Bronchial epithelial cell (primary cell): ENCODE results near the gene SGPL1. TPM values are rescaled to one million over a fixed set of nuclear protein-coding genes. Genes with fewer than 3 reads are reported as not detected.

ENCODE experiments used
- DNase-seq: peaks from one replicate; pipeline ENCODE4 v3.0.0-alpha.2; 2010; ENCODE audit warnings: low read depth
- FAIRE-seq: peaks from 2 replicates; lab custom pipeline; 2011; peaks lifted over from hg19 to GRCh38; lab: Jason Lieb, UNC
- H3K27me3 ChIP-seq: 2 replicates; pipeline ENCODE4 v1.5.1; 2011; ENCODE audit warnings: low read length; ENCODE audit not compliant: control insufficient read depth, insufficient read depth
- H3K36me3 ChIP-seq: 2 replicates; pipeline ENCODE4 v1.5.1; 2011; ENCODE audit warnings: low read length; ENCODE audit not compliant: control insufficient read depth, insufficient read depth
- H3K4me3 ChIP-seq: 2 replicates; pipeline ENCODE4 v1.5.1; 2011; ENCODE audit warnings: mild to moderate bottlenecking, low read depth, low read length, control low read depth
- CTCF ChIP-seq: IDR thresholded peaks from 2 replicates; pipeline ENCODE4 v1.5.1; 2011; ENCODE audit warnings: mild to moderate bottlenecking, moderate library complexity, low read length, control low read depth, inconsistent platforms; ENCODE audit not compliant: insufficient read depth, severe bottlenecking
- total RNA-seq: library from RNA; depleted of rRNA; stranded (reverse); fragments of >200 nt; gene quantifications from 2 replicates; pipeline ENCODE4 v1.2.1, GENCODE V29; 2014

SGPL1 gene
- total RNA-seq, 1 donor from 2014 or later = 82.9 TPM

- no peak for FAIRE-seq
Observed at GRCh38 chr10:70780370-70780760, 35.4 kb upstream of the SGPL1 start.

GRCh38 chr10:70780772-70781171 is 35.0 kb upstream of the SGPL1 start:
- no peak for TF ChIP-seq CTCF
- Histone ChIP-seq H3K27me3 (peaks cover 1% of the 10 kb centered on the region), H3K4me3 (no peak overlapping the region), H3K36me3 (no peaks in the 10 kb centered on the region)
- no peak for FAIRE-seq
- no peak for DNase-seq

More at GRCh38 chr10:70780370-70780760, 35.4 kb upstream of the SGPL1 start:
- Histone ChIP-seq H3K4me3 (no peak overlapping the region), H3K36me3 (no peaks in the 10 kb centered on the region), H3K27me3 (peaks cover 1% of the 10 kb centered on the region)
- DNase-seq = no peak
- TF ChIP-seq CTCF = no peak

GRCh38 chr10:70781461-70782051 is 34.2 kb upstream of the SGPL1 start:
- no peak for FAIRE-seq
- DNase-seq = no peak
- no peak for TF ChIP-seq CTCF

DNA sequence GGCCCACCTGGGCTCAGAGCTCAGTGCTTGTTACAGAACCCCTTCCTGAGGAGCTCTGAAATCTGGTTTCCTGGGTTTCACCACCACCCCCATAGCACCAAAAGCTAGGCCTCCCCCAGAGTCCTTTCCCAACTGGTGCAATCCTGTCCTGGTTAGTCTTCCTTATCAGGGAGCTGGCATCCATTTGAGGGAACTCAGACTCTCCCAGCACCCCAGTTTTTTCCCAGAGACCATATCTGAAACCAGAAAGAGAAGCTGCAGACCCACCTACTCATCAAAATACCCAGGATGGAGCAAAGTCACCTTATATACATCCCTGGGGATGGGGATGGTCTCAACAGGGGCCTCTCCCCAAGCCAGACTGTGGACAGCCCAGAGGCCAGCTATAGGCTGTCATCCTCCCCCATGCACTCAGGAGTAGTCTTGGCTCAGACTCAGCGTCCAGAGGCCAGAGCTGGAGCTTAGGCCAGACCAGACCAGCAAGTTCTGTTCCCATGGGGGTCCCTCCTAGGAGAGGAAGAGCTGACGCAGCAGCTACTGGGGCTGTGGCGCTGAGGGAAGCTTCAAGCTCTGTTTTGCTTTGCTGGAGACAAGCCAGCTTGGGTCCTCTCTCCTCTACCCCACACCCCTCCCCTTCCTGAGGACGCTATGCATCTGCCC is 33.5 kb upstream of the SGPL1 start:
- TF ChIP-seq CTCF = no peak
- DNase-seq (no peak), FAIRE-seq (no peak)
- Histone ChIP-seq H3K4me3 (no peak overlapping the region), H3K36me3 (no peaks in the 10 kb centered on the region), H3K27me3 (peaks cover 1% of the 10 kb centered on the region)

More at GRCh38 chr10:70781461-70782051, 34.2 kb upstream of the SGPL1 start:
- Histone ChIP-seq H3K27me3 (peaks cover 1% of the 10 kb centered on the region), H3K4me3 (no peak overlapping the region), H3K36me3 (no peaks in the 10 kb centered on the region)

DNA sequence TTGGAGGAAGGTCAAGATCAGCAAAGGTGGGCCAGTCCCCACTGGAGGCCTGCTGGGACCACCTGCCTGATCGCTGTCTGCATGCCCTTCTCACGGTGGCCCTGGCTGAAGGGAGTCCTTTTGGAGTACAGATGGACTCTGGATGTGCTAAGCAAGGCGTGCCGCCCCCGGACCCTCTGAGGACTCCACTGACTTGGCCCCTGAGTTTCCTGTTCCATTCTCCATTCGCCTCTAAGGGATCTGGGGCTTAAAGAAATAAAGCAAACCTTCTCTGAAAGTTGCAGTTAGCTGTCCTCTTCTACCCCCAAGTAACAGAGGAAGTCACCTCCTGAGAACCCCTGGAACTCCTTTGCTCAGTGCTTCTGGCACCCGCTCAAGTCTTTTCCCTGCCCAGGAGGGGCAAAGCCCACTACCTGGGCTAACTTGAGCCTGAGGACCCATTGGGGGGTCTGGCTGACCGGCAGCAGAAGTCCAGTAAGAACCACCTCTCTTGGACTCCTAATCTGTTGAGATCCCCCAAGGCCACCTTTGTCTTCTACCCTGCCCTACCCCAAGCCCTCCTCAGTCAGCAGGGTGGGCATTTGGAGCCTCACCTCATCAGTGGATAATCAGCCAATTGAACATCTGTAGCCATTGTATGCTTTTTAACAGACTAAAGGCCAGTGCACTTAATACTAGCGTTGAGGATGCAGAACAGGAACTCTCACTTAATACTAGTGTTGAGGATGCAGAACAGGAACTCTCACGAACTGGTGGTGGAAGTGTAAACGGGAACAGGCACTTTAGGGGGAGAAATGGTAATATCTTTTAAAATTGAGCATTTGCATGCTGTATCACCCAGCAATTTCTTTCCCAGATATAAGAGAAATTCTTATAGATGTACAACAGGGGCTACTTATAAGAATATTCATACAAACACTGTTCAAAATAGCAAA is 32.7 kb upstream of the SGPL1 start:
- TF ChIP-seq CTCF = no peak
- Histone ChIP-seq H3K36me3 (no peaks in the 10 kb centered on the region), H3K4me3 (no peak overlapping the region), H3K27me3 (peaks cover 1% of the 10 kb centered on the region)
- FAIRE-seq (no peak), DNase-seq (no peak)
